Measurements from ENCODE around the gene SERPINF2. TPM values are rescaled to one million over a fixed set of nuclear protein-coding genes. Genes with fewer than 3 reads are reported as not detected.

SERPINF2 gene
- total RNA-seq, 1 experiment from 2014 or later = 0.68 TPM

DNA sequence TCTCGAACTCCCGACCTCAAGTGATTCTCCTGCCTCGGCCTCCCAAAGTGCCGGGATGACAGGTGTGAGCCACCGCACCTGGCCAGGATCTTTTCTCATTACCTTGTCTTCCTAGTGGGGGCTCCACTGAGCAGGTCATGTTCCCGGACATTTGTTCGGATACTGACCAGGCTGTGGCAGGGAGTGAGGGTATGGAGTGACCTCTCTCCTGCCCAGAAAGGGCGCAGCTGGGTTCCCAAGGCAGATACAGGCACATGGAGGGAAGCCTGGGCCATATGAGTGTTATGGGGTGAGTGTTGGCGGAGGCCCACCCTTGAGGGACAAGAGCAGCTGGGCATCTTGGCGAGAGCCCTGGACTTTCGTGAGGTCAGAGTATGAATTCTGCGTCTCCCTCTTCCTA lies 24.7 kb downstream of the SERPINF2 start:
- H3K23me2 ChIP-seq (ENCODE audit: insufficient read length, low read depth, low read length, poor library complexity, severe bottlenecking) = no peaks in the 10 kb centered on the region
- H4K20me1 ChIP-seq (ENCODE audit: control insufficient read depth, insufficient read depth, insufficient read length) = no peaks in the 10 kb centered on the region
- H3K56ac ChIP-seq (ENCODE audit: insufficient read length, low read depth, low read length) = no peak overlapping the region
- H3K79me2 ChIP-seq (ENCODE audit: insufficient read depth, low read length) = no peaks in the 10 kb centered on the region
- H3K4me3 Mint-ChIP-seq = no peak overlapping the region
- no peak overlapping the region for H4K8ac ChIP-seq (replicated peaks; ENCODE audit: insufficient read length, low read depth, low read length)
- no peak overlapping the region for H2BK120ac ChIP-seq (ENCODE audit: low read depth, low read length, poor library complexity, severe bottlenecking)
- no peak overlapping the region for H4K91ac ChIP-seq (ENCODE audit: insufficient read length, low read depth, low read length)
- no peaks in the 10 kb centered on the region for H3K9me3 Mint-ChIP-seq
- no peaks in the 10 kb centered on the region for H3K79me1 ChIP-seq (ENCODE audit: insufficient read depth, low read depth, low read length, poor library complexity, severe bottlenecking)
- no peak overlapping the region for H3K27ac Mint-ChIP-seq
- peaks cover 2% of the 10 kb centered on the region; the same call in 1 of the 2 replicates for H3K27me3 Mint-ChIP-seq (ENCODE audit: low read depth)
- H3K18ac ChIP-seq (ENCODE audit: insufficient read length, low read depth, low read length) = no peak overlapping the region
- no peaks in the 10 kb centered on the region for H3K9me3 ChIP-seq (ENCODE audit: control insufficient read depth, low read depth, low read length)
- H2AFZ ChIP-seq (ENCODE audit: low read length) = no peak overlapping the region
- H2BK12ac ChIP-seq (ENCODE audit: insufficient read length, low read depth, low read length) = no peak overlapping the region
- H3K14ac ChIP-seq (ENCODE audit: insufficient read depth, low read length) = no peak overlapping the region
- H3K27me3 ChIP-seq (ENCODE audit: insufficient read depth, low read length) = no peaks in the 10 kb centered on the region
- no peak for DNase-seq
- no peak overlapping the region for H3K23ac ChIP-seq (ENCODE audit: insufficient read length, low read depth, low read length)
- no peak overlapping the region for H3K27ac ChIP-seq (ENCODE audit: insufficient read length, low read depth, low read length)
- no peak overlapping the region for H4K5ac ChIP-seq (ENCODE audit: insufficient read length, low read depth, low read length)
- H2BK5ac ChIP-seq (ENCODE audit: insufficient read length, low read length) = no peak overlapping the region
- H2BK15ac ChIP-seq (ENCODE audit: low read depth, low read length) = no peak overlapping the region
- no peak overlapping the region for H2BK20ac ChIP-seq (ENCODE audit: low read depth, low read length, poor library complexity, severe bottlenecking)
- no peak overlapping the region for H3K4ac ChIP-seq (ENCODE audit: low read depth, low read length)
- no CpG with 5 or more reads among the region's 12 CpGs for whole genome bisulfite sequencing (ENCODE audit: extremely low coverage, insufficient read length, low lambda C conversion rate)
- H2AK5ac ChIP-seq (ENCODE audit: insufficient read length, low read length) = no peak overlapping the region
- TF ChIP-seq, protein P1, sequence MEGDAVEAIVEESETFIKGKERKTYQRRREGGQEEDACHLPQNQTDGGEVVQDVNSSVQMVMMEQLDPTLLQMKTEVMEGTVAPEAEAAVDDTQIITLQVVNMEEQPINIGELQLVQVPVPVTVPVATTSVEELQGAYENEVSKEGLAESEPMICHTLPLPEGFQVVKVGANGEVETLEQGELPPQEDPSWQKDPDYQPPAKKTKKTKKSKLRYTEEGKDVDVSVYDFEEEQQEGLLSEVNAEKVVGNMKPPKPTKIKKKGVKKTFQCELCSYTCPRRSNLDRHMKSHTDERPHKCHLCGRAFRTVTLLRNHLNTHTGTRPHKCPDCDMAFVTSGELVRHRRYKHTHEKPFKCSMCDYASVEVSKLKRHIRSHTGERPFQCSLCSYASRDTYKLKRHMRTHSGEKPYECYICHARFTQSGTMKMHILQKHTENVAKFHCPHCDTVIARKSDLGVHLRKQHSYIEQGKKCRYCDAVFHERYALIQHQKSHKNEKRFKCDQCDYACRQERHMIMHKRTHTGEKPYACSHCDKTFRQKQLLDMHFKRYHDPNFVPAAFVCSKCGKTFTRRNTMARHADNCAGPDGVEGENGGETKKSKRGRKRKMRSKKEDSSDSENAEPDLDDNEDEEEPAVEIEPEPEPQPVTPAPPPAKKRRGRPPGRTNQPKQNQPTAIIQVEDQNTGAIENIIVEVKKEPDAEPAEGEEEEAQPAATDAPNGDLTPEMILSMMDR (conservative IDR thresholded peaks at IDR 0.05) = peak; percentile 38; the same call in 1 of the 3 replicates
- peaks cover 6% of the 10 kb centered on the region; the same call in 1 of the 2 replicates for H3K4me1 ChIP-seq (ENCODE audit: insufficient read depth, low read length)
- H3K4me2 ChIP-seq (ENCODE audit: insufficient read depth, insufficient read length, low read length) = no peak overlapping the region
- H3K9ac ChIP-seq (ENCODE audit: extremely low read depth, insufficient read length, low read length) = no peak overlapping the region
- H3T11ph ChIP-seq (ENCODE audit: low read length) = no peak overlapping the region
- peaks cover 27 to 29% of the 10 kb centered on the region in 2 experiments for H3K4me1 Mint-ChIP-seq
- peaks cover 2 to 12% (median 8%) of the 10 kb centered on the region in 3 experiments; a peak in 6 of 7 replicates for H3K36me3 Mint-ChIP-seq (ENCODE audit: insufficient read depth in 1 of 3, low read depth in 3 of 3)
